Measurements from ENCODE around the gene MTHFR. TPM values are rescaled to one million over a fixed set of nuclear protein-coding genes. Genes with fewer than 3 reads are reported as not detected.

MTHFR gene
- total RNA-seq (2014; rRNA removed; shearing (Covaris generic)): 6.3 and 10.4 TPM in 2 replicates

DNA sequence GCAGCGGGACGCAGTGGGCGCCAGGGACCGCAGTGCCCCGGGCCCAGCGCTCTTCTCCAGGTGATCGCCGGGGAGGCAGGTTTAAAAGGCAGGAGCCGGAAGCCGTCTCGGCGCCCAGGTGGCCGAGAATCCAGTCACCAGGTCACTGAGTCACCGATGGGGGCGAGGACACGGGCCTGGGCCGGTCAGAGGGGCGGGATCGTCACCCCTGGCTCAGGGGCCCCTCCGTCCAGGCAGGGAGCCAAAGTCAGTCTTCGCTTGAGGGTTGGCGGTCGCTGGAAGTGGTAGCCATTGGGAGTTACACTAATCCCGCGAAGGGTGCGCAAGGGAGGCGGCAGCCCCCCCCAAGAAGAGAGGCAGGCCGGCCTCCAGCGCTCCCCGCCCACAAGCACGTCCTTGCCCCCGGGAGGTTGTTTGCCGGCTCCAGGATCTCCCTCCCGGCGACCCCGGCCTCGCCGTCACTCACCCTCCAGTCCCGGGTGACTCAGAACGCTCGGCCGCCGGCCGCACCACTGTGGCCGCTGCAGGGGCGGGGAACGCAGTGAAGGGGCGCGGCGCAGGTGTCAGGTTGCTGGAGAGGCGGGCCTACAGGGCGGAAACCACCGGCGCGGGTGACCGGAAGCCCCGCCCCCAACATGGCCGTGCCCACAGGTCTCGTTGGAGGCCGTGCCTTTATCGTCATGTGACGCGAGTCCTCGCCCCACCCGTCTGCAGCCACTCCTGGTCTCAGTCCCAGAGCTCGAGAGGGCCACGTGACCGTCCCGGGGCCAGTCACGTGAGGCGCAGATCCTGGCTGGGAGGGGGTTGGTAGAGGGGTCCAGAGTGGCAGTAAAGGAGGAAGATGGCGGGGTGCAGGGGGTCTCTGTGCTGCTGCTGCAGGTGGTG is at the start of gene MTHFR, which contains the start of gene CLCN6:
TSS of gene MTHFR (minus strand) at position 543 of the 885 bp plus-strand sequence. CDS start 2,848 bp downstream, outside the sequence.
TSS of gene CLCN6 (plus strand) at position 770 of the 885 bp plus-strand sequence. CDS start at position 842, 72 bp downstream.
- Histone ChIP-seq H3K27me3 (replicated peaks) (no peaks in the 10 kb centered on the region), H3K4me3 (peak within 1 kb of the TSS; percentile 62), H3K4me1 (replicated peaks) (peaks cover 40% of the 10 kb centered on the region), H3K9me3 (replicated peaks) (no peaks in the 10 kb centered on the region; the same call in 1 of the 2 replicates), H3K27ac (peak within 1 kb of the TSS; percentile 71), H3K36me3 (peaks cover 19% of the 10 kb centered on the region)
- DNase-seq (ENCODE audit: low read depth in 1 of 2, low spot score in 2 of 2): peak; percentile 99

DNA sequence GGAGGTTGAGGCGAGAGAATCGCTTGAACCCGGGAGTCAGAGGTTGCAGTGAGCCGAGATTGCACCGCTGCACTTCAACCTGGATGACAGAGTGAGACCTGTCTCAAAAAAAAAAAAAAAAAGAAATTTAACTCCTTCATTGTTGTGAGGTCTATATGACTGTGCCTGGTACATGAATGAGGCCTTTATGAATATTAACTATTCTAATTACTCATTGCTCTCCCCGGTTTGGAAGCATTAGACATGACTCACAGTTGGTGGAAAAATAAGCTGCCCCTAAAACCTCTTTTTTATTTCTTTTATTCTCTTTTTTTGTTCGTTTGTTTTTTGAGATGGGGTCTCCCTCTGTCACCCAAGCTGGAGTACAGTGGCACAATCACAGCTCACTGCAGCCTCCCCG is 49.7 kb upstream of the MTHFR start:
- no peak for DNase-seq (ENCODE audit: low read depth in 1 of 2, low spot score in 2 of 2)
- H3K4me1 ChIP-seq (replicated peaks): peaks cover 42% of the 10 kb centered on the region
- H3K27me3 ChIP-seq (replicated peaks): no peaks in the 10 kb centered on the region
- H3K4me3 ChIP-seq: no peak overlapping the region
- H3K9me3 ChIP-seq (replicated peaks): no peaks in the 10 kb centered on the region
- no peak overlapping the region for H3K27ac ChIP-seq
- H3K36me3 ChIP-seq: no peaks in the 10 kb centered on the region

DNA sequence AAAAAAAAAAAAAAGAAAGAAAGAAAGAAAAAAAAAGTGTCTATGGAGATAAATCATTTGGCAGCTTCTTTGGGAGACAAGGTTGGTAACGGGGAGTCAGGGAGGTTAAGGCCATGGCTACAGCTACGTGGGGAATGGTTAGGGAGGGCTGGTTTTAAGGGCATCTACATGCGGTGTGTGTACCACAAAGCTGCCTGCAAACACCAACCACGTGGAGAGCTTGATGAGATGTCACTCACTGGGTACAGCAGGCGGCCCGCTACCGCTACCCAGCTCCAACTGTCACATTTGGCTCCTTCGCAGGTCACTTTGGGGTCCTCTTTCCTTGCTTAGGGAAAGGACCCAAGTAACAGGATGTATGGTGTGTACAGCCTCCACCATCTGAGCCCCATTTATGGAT is 48.8 kb upstream of the MTHFR start:
- H3K27me3 ChIP-seq (replicated peaks): no peaks in the 10 kb centered on the region
- DNase-seq (ENCODE audit: low read depth in 1 of 2, low spot score in 2 of 2): no peak
- H3K27ac ChIP-seq: no peak overlapping the region
- H3K4me3 ChIP-seq: no peak overlapping the region
- H3K9me3 ChIP-seq (replicated peaks): no peaks in the 10 kb centered on the region
- H3K4me1 ChIP-seq (replicated peaks): peaks cover 33% of the 10 kb centered on the region
- no peaks in the 10 kb centered on the region for H3K36me3 ChIP-seq

DNA sequence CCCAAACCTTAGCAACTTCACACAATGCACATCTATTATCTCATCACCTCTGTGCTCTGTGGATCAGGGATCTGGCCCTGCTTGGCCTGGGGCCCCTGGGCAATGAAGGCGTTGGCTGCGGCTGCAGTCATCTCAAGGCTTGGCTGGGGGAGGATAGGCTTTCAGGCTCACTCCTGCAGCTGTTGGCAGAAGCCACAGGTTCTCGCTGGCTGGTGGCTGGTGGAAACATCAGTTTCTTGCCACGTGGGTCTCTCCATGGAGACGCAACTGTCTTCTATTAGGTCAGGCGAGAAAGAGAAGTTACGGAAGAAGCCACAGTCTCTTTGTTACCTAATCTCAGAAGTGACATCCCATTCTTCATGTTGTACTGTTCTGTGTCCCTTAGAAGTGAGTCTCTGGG is 45.4 kb upstream of the MTHFR start:
- H3K36me3 ChIP-seq: no peaks in the 10 kb centered on the region
- no peaks in the 10 kb centered on the region for H3K27me3 ChIP-seq (replicated peaks)
- H3K9me3 ChIP-seq (replicated peaks): no peaks in the 10 kb centered on the region
- no peak overlapping the region for H3K27ac ChIP-seq
- no peaks in the 10 kb centered on the region; the same call in 1 of the 2 replicates for H3K4me1 ChIP-seq (replicated peaks)
- DNase-seq (ENCODE audit: low read depth in 1 of 2, low spot score in 2 of 2): no peak
- no peak overlapping the region for H3K4me3 ChIP-seq

GRCh38 chr1:11850156-11850555 is 44.4 kb upstream of the MTHFR start:
- DNase-seq (ENCODE audit: low read depth in 1 of 2, low spot score in 2 of 2): no peak
- H3K4me1 ChIP-seq (replicated peaks): no peaks in the 10 kb centered on the region

DNA sequence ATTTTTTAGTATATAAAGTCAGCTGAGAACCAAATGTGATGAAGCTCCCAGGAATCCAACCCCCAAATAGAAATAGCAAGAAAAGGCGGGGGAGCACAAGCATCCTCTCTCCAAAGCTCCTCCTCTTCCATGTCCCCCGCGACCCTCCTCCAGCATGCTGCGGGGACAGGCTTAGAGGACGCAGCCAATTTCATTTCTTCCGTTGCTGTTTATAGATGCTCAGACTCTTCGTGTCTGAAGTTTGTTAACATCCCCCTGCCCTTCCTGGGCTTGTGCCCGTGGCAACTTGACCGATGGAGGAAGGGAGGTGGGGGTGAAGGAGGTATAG is 42.6 kb upstream of the MTHFR start:
- Histone ChIP-seq H3K4me1 (replicated peaks) (no peaks in the 10 kb centered on the region), H3K4me3 (no peak overlapping the region), H3K27me3 (replicated peaks) (no peaks in the 10 kb centered on the region), H3K36me3 (0 out of 2 replicates have a peak, but pooled peaks cover 4% of the 10 kb centered on the region), H3K27ac (no peak overlapping the region), H3K9me3 (replicated peaks) (no peaks in the 10 kb centered on the region)
- DNase-seq (ENCODE audit: low read depth in 1 of 2, low spot score in 2 of 2): no peak

More at GRCh38 chr1:11850156-11850555, 44.4 kb upstream of the MTHFR start:
- no peaks in the 10 kb centered on the region for H3K27me3 ChIP-seq (replicated peaks)
- no peak overlapping the region for H3K27ac ChIP-seq
- H3K9me3 ChIP-seq (replicated peaks): no peaks in the 10 kb centered on the region
- H3K36me3 ChIP-seq: 0 out of 2 replicates have a peak, but pooled peaks cover 4% of the 10 kb centered on the region
- H3K4me3 ChIP-seq: no peak overlapping the region

DNA sequence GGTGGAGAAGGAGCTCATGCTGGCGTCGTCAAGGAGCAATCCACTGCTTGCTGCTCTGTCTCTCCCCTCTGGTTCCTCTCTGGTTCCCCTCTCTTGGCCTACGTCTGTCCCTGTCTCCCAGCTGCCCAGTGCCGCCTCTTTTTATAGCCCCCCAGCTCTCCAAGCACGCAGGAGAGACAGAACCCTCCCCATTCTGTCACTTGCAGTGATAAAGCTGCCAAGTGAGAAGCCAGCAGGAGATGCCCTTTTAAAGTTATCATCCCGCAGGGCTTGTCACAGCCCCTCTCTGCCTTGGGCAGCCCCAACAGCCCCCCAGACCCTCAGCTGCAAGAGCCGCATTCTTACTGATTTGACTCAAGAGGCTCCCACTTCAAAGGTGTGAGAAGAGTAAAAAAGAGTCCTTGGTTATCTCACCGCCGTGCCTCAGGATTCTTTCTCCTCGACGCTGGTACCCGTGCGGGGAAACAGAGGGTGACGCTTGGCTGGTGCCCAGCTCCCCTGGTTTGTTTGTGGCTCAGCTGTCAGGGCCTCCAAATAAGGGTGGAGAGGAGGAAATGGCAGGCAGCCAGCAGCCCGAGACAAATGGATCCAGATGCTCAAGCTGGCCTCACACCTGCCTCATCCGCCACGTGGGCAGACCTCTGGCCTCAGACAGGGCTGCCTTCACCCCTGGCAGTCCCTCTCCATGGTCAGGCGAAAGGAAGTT is 42.1 kb upstream of the MTHFR start, which contains the start of gene NPPA:
TSS of gene NPPA (minus strand) at position 117 of the 706 bp plus-strand sequence. CDS start at position 18, 99 bp downstream.
- Histone ChIP-seq H3K27ac (no peak within 1 kb of the TSS), H3K9me3 (replicated peaks) (no peaks in the 10 kb centered on the region), H3K27me3 (replicated peaks) (no peaks in the 10 kb centered on the region), H3K36me3 (0 out of 2 replicates have a peak, but pooled peaks cover 4% of the 10 kb centered on the region), H3K4me3 (no peak within 1 kb of the TSS), H3K4me1 (replicated peaks) (no peaks in the 10 kb centered on the region)
- DNase-seq (ENCODE audit: low read depth in 1 of 2, low spot score in 2 of 2): no peak

GRCh38 chr1:11845641-11846335 is 40.0 kb upstream of the MTHFR start:
- Histone ChIP-seq H3K27me3 (replicated peaks) (no peaks in the 10 kb centered on the region), H3K27ac (no peak overlapping the region), H3K4me1 (replicated peaks) (no peaks in the 10 kb centered on the region), H3K36me3 (peaks cover 18% of the 10 kb centered on the region), H3K9me3 (replicated peaks) (no peaks in the 10 kb centered on the region), H3K4me3 (no peak overlapping the region)
- no peak for DNase-seq (ENCODE audit: low read depth in 1 of 2, low spot score in 2 of 2)

GRCh38 chr1:11842154-11843041 is 36.6 kb upstream of the MTHFR start:
- no peak overlapping the region for H3K27ac ChIP-seq

GRCh38 chr1:11841245-11842153 is 35.7 kb upstream of the MTHFR start:
- no peak for DNase-seq (ENCODE audit: low read depth in 1 of 2, low spot score in 2 of 2)
- Histone ChIP-seq H3K36me3 (peaks cover 49% of the 10 kb centered on the region), H3K27me3 (replicated peaks) (no peaks in the 10 kb centered on the region)

More at GRCh38 chr1:11842154-11843041, 36.6 kb upstream of the MTHFR start:
- Histone ChIP-seq H3K4me3 (no peak overlapping the region), H3K27me3 (replicated peaks) (no peaks in the 10 kb centered on the region), H3K4me1 (replicated peaks) (no peaks in the 10 kb centered on the region), H3K9me3 (replicated peaks) (no peaks in the 10 kb centered on the region), H3K36me3 (peaks cover 49% of the 10 kb centered on the region)
- DNase-seq (ENCODE audit: low read depth in 1 of 2, low spot score in 2 of 2): no peak

DNA sequence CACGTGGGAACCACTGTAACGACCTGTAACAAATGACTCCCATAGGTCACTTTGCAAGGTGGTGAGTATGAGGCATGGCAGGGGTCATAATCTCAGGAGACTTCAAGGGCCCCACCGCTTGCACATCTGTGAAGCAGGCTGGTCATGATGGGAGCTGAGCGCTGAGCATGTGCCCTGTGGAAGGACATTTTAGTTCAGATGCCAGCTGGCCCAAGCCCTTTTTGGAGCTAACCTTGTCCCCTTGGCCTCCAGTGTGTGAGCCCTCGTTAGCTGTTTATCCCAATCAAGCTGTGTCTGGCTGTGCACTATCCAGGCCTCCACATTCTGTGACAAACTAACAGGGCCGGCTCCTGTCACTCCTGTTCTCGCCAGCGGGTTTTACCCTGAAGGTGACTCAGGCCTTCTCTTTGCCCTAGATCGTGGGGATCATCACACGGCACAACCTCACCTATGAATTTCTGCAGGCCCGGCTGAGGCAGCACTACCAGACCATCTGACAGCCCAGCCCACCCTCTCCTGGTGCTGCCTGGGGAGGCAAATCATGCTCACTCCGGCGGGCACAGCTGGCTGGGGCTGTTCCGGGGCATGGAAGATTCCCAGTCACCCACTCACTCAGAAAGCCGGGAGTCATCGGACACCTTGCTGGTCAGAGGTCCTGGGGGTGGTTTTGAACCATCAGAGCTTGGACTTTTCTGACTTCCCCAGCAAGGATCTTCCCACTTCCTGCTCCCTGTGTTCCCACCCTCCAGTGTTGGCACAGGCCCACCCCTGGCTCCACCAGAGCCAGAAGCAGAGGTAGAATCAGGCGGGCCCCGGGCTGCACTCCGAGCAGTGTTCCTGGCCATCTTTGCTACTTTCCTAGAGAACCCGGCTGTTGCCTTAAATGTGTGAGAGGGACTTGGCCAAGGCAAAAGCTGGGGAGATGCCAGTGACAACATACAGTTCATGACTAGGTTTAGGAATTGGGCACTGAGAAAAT is 34.3 kb upstream of the MTHFR start:
- Histone ChIP-seq H3K27me3 (replicated peaks) (no peaks in the 10 kb centered on the region), H3K27ac (no peak overlapping the region), H3K4me3 (no peak overlapping the region), H3K4me1 (replicated peaks) (no peaks in the 10 kb centered on the region), H3K9me3 (replicated peaks) (no peaks in the 10 kb centered on the region), H3K36me3 (peaks cover 57% of the 10 kb centered on the region)
- no peak for DNase-seq (ENCODE audit: low read depth in 1 of 2, low spot score in 2 of 2)

More at GRCh38 chr1:11841245-11842153, 35.7 kb upstream of the MTHFR start:
- Histone ChIP-seq H3K27ac (no peak overlapping the region), H3K4me1 (replicated peaks) (no peaks in the 10 kb centered on the region), H3K9me3 (replicated peaks) (no peaks in the 10 kb centered on the region), H3K4me3 (no peak overlapping the region)
